GM18873 (cell line): Measurements from ENCODE around the gene AVP.

ENCODE experiments used
- ATAC-seq: cut with Tn5 transposase; IDR thresholded peaks from one replicate; pipeline ENCODE4 v1.9.1; 2021; ENCODE audit warnings: mild to moderate bottlenecking, moderate library complexity, moderate number of reproducible peaks; ENCODE audit not compliant: unreplicated experiment, low FRiP score

AVP gene

DNA sequence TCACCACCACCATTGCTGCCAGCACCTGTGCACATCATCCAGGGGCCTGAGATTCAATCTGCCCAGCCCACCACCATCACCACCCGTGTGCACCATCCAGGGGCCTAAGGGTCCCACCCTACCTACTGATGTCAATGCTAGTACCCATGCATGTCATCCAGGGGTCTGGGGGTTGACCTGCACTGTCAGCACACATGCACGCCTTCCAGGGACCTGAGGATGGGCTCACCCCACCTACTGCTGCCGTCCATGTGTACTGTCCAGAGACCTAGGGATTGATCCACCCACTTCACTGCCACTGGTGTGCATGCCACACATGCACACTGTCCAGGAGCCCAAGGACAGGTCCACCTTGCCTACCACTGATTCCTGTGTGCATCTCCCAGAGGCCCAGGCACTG lies 25.0 kb downstream of the AVP start:
- no peak for ATAC-seq

DNA sequence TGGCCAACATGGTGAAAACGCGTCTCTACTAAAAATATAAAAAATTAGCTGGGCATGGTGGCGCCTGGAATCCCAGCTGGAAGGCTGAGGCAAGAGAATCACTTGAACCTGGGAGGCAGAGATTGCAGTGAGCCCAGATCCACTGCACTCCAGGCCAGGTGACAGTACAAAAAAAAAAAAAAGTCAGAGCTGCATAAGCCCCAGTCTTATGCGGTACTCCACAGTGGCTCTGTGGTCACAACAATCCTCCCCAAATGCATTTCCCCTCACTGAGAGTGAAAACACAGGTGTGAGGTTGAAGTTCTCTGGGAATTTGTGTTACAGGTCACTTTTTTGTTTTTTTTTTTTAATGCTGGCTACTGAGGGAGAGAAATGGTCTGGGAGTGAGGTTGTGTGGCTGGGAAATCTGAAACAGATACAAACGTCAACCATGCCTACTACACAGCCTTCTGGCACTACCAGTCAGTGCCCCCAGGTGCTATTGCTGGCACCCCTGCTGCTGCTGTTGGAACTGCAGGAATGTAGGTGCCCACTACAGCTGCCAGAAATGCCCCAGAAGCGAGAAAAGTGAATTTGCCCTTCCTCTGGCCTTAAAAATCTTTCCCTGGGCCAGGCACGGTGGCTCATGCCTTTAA lies 33.0 kb downstream of the AVP start:
- no peak for ATAC-seq

DNA sequence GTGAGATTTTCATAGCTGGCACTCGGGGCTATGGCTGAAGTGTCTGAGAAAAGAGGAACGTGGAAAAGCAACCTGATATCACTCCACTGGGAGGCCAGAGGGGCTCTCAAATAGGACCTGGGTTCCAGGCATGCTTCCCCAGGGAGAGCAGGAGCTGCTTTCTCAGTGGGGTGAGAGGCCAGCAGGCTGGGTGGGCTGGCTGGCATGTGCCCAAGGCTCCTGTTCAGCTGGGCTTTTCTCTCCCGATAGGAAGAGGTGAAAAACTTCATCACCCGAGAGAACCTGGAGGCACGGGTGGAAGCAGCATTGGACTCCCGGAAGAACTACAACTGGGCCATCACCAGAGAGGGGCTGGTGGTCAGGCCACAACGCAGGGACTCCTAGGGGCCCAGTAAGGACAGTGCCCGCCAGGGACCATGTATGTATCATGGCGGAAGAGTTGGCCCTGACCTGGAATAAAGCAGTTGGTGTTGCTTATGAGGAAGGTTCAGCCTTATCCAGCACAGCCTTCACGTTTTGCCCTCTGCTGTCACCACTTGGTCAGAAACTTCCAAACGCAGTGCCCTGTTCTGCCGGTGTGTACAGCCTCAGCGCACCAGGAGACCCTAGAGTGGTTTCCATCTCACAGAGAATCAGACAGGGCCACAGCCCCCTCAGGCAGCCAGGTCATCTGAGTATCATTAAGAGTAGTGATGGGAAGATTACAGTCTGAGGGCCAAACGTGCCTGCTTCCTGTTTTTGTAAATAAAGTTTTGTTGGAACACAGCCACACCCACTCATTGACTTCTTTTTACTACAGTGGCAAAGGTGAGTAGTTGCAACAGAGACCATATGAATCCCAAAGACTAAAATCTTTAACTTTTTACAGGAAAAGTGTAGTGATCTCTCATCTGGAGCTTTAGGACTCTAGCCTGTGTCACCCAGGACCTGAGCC lies 36.8 kb downstream of the AVP start:
- ATAC-seq = no peak

DNA sequence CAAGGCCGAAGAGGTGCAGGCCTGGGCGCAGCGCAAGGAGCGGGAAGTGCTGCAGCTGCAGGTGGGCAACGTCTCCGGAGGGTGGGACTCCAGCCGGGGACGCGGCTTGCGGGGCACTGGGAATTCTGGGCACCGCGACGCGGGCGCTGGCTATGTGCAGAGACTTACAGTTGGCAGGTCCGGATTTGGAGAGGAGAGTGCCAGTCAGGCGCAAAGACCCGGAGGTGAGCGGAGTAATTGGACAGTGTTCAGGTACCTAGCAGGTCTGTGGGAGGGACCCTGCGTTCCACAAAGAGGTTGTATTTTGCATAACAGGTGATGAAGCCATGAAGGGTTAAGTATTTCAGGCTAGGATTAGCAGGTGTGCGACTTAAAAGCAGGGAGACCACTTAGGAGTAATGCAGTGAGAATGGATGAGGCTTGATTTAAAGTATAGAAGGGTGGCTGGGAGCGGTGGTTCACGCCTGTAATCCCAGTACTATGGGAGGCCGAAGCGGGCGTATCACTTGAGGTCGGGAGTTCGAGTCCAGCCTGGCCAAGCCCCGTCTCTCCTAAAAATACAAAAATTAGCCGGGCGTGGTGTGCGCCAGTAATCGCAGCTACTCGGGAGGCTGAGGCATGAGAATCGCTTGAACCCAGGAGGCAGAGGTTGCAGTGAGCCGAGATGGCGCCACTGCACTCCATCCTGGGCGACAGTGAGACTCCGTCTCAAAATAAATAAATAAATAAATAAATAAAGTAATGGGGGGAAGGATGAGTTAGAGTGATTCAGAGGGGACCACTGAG lies 37.7 kb downstream of the AVP start:
- ATAC-seq = peak; percentile 1

DNA sequence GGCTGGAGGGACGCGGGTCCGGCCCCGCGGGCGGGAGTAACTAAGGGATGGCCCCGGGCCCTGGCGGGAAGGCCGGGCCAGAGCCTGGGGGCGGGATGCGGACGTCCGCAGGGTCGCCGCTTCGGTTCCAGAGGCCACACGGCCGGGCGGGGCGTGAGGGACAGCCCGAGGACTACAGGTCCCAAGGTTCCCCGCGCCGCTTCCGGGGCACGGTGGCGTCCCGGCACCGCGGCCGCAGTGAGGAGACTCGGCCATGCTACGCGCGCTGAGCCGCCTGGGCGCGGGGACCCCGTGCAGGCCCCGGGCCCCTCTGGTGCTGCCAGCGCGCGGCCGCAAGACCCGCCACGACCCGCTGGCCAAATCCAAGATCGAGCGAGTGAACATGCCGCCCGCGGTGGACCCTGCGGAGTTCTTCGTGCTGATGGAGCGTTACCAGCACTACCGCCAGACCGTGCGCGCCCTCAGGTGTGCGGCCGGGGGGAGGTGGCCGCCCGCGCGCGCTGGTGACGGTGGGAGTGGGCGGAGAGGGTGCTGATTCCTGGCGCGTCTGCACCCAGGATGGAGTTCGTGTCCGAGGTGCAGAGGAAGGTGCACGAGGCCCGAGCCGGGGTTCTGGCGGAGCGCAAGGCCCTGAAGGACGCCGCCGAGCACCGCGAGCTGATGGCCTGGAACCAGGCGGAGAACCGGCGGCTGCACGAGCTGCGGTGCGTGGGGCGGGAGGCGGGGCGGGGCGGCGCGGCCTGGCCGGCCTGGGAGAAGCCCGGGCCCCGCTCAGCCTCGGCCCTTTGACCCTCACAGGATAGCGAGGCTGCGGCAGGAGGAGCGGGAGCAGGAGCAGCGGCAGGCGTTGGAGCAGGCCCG lies 38.5 kb downstream of the AVP start, which contains the start of gene MRPS26:
Gene MRPS26 (plus strand): TSS at position 237 of the 861 bp plus-strand sequence. CDS start 17 bp downstream, at position 254.
- ATAC-seq = peak; percentile 80

DNA sequence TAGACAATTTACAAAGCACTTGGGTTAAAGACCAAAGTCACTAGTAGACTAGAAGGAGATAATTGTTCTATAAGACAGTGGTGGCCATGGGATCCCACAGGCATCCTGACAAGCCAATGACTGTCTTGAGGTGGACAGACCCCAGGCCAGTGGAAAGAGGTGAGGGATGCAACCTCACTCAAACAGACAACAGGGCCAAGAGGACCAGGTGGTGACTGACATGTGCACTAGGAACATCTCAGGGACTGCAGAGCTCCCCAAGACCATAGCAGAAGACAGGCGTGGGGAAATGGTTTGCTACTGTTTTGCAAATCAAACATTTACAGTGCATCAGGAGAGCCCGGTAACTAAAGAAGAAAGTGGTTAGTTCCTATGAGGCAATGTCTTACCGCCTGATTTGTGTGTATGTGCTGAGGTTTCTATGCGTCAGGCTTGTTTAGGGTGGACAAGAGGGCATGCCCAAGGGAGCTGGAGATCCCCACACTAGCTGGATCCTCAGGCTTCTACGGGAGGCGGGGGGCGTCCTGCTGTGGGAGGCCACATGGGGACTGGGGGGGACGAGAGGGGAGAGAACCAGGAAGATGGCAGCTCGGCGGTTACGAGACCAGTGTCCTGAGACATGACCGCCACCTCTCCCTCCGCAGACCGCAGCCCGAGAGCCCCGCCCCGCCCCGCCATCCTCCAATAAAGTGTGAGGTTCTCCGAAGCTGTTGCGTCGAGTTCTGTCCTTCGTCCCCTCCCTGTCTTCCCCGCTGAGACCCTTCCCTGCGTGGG lies 39.3 kb downstream of the AVP start:
- ATAC-seq = peak; percentile 30

DNA sequence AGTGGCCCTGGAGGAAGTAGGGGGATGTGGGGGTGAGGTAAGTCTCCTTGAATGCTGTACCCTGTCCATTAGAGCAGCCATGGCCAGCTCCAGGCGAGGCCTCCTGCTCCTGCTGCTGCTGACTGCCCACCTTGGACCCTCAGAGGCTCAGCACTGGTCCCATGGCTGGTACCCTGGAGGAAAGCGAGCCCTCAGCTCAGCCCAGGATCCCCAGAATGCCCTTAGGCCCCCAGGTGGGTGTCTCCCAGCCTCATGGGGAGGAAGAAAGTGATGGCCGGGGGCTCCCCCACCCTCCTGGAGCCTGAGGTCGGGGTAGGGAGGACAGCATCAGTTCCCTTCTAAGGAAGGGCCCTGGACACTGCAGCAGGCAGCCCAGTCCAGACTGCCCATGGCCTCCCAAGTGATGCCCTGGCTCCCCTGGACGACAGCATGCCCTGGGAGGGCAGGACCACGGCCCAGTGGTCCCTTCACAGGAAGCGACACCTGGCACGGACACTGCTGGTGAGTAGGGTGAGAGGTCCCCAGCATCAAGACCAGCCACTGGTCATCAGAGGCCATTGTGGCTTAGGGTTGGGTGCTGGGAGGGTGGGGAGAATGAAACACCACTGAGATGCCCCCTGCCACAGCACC lies 40.1 kb downstream of the AVP start:
- ATAC-seq = no peak

DNA sequence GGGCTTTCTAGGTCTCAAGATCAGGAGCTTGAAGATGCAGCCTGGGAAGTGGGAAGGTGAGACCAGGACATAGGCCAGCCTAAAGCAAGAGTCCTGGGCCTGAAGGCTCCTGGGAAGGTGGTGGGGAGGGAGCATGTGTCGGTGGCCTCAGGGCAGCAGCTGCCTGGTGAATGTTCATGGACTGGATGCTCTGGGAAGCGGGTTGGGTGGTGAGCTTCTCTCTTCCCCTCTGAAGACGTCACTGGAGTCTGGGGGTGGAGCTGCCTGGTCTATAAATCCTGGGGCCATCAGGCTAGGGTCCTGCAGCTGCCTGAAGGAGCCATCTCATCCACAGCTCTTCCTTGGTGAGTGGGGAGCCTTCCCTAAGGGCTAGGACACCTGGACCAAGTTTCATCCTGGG lies 41.2 kb downstream of the AVP start, which contains the start of gene GNRH2:
Gene GNRH2 (plus strand): TSS at position 301 of the 400 bp plus-strand sequence. CDS start 793 bp downstream, outside the sequence.
- no peak for ATAC-seq

DNA sequence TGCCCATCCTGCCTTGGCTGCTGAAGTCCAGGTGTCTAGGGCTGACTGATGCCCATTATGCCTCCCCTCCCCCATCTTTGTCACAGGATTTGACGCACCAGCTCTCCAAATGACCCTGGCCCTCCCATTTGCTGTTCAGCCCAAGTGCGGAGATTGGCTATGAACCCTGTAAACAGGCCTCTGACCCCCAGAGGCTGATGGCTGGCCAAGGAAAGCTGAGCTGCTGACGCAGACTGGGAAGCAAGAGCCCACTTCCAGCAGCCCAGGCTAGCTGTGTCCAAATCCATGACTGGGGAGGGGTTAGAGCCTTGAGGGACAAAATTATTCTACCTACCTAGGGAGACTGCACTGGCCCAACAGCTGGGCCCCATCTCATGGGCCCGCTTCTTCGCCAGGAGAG lies 41.9 kb downstream of the AVP start:
- no peak for ATAC-seq

DNA sequence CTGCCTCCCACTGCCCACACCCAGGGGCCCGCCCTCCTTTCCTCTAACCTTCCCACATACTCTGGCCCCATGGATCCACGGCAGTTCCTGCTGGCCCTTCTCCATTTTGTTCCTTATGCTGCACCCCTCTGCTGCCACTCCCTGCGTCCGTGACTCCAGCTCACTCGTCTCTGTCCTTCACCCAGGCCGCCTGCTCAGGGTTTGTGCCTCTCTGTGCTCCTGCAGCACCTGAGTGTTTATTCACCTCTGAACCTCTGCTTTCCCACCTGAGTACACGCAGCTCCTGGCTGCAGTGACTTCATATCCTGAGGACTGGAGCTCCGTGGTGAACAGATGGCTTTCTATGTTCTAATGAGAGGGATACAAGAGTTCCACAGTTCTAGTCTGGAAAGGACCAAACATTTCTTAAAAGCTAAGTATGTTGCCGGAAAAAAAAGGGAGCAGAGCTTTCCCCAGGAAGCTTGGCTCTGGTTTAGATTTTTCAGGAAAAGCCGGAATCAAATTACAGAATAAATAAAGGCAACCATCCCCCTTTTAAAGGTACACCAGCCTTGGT lies 42.6 kb downstream of the AVP start:
- ATAC-seq = no peak

DNA sequence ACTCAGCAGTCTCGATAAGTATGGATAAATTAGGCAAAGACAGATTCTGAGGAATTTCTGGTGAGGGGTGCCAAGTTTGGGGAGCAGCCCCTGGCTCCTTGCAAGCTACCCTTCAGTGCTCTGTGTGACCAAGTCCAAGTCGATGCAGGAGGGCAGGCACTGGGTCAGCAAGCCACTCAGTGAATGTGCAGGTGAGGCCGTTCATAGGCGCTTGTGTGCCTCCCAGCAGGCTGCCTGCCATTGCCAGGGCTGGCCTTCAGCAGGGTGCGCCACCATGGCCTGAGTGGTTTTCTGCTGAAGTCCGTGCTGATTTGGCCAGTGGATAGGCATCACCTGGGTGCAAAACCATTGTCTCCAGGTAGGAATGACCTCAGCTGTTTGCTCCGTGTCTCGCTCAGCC lies 44.4 kb downstream of the AVP start:
- no peak for ATAC-seq

DNA sequence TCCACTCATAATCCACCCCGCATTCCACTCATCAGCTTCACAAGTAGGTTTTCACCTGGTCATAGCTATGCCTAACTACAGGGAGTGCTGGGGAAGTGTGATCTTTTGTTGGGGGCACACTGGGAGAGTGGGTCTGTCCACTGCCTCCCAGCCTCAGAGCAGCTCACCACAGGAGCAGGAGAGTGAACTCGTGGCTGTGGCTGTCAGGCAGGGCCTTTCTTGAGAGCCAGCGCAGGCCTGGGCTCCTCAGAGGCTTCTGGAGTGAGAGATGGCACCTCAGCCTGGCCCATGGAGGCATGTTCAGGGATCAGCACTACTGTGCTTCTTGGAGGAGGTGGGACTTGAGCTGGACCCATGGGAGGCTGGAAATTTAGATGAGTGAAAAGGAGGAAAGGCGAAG lies 45.1 kb downstream of the AVP start:
- no peak for ATAC-seq

DNA sequence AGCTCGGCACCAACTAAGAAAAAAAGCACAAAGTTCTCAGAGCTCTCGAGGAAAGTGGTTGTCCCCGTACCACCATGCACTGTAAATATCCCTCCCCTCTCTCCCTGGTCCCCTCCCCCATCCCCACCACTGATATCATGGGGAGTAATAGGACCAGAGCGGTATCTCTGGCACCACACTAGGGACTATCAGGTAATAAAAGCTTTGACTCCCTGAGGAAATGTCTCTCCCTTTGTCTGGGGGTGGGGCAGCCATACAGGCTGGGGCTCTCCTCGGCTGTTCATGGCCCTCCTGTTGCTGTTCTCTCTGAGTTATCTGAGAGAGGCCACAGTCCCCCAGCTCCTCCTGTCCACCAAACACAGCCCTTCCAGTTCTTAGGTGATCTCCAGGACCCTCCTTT lies 46.1 kb downstream of the AVP start:
- ATAC-seq = no peak

DNA sequence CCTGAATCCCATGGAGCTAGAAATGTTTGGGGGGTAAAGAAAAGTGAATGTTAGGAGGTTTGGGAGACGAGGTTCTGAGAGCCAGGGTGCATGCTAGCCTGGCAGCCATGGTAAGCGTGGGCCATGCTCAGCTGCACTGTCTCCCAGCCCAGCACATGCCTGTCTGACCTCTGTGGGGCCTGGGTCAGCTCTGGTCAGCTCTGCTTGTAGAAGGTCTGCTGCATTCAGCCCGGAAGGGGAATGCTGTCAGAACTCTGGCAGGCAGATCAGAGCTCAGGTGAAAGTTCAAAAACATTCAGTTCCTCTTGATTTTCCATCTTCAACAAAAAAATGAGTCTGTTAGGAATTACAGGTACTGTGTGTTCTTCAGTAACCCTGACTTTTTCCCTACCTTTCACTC lies 46.9 kb downstream of the AVP start:
- ATAC-seq = no peak

DNA sequence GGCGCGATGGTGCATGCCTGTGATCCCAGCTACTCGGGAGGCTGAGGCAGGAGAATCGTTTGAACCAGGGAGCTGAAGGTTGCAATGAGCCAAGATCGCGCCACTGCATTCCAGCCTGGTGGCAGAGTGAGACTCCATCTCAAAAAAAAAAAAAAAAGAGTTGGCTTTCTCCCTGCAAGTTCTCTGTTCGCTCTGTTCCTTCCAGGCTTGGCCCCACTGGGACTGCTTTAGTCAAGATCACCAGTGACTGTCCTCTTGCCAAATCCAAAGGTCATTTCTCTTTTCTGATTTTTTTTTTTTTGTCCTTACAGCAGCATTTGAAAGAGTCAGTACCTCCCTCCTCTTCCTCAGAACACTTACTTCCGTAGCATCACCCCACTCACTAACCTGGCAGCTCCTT lies 51.9 kb downstream of the AVP start:
- ATAC-seq = no peak
